Mesenchymal stem cell (in vitro differentiated cells and primary cell): ENCODE data around the gene SRGAP2B.
"Not testable (repeated sequence)": the region's sequence is repeated elsewhere in the genome, so short reads cannot be mapped to it uniquely, and the experiment has no call there.

Experiments
- DNase-seq: peaks from one replicate; pipeline ENCODE4 v3.0.0-alpha.2; 2013
- H2AFZ ChIP-seq: one replicate; pipeline ENCODE4 v1.6.1; 2013; ENCODE audit warnings: low read depth, mild to moderate bottlenecking, control low read depth, inconsistent platforms, low read length, moderate library complexity
- H2AK5ac ChIP-seq: 2 replicates; pipeline ENCODE4 v1.6.1; 2013; ENCODE audit warnings: low read length, moderate library complexity, mild to moderate bottlenecking, inconsistent platforms; ENCODE audit not compliant: severe bottlenecking
- H2BK120ac ChIP-seq: one replicate; pipeline ENCODE4 v1.6.1; 2013; ENCODE audit warnings: low read depth, mild to moderate bottlenecking, inconsistent platforms, low read length, moderate library complexity
- H2BK12ac ChIP-seq, 2 experiments: one replicate each; pipeline ENCODE4 v1.6.1; 2013; ENCODE audit warnings: inconsistent platforms in 2 of 2, low read length in 2 of 2, mild to moderate bottlenecking in 2 of 2, moderate library complexity in 2 of 2, control low read depth in 1 of 2
- H2BK15ac ChIP-seq: one replicate; pipeline ENCODE4 v1.6.1; 2013; ENCODE audit warnings: mild to moderate bottlenecking, low read depth, inconsistent platforms; ENCODE audit not compliant: poor library complexity, severe bottlenecking
- H2BK5ac ChIP-seq: 2 replicates; pipeline ENCODE4 v1.6.1; 2013; ENCODE audit warnings: low read depth, mild to moderate bottlenecking, low read length, control low read depth, inconsistent platforms; ENCODE audit not compliant: poor library complexity, severe bottlenecking
- H3K14ac ChIP-seq, 2 experiments: one replicate each; pipeline ENCODE4 v1.6.1; 2013; ENCODE audit warnings: inconsistent platforms in 2 of 2, low read length in 2 of 2, control low read depth in 1 of 2, mild to moderate bottlenecking in 1 of 2, moderate library complexity in 1 of 2
- H3K18ac ChIP-seq, 2 experiments: one replicate each; pipeline ENCODE4 v1.6.1; 2013; ENCODE audit warnings: inconsistent platforms in 2 of 2, low read length in 2 of 2, control low read depth in 1 of 2, low read depth in 1 of 2, mild to moderate bottlenecking in 1 of 2
- H3K23ac ChIP-seq, 2 experiments: one replicate each; pipeline ENCODE4 v1.6.1; 2013; ENCODE audit warnings: inconsistent platforms in 2 of 2, low read length in 2 of 2, mild to moderate bottlenecking in 2 of 2, moderate library complexity in 2 of 2, control low read depth in 1 of 2
- H3K27ac ChIP-seq: 2 replicates; pipeline ENCODE4 v1.5.1; 2013; ENCODE audit warnings: mild to moderate bottlenecking, moderate library complexity, low read length, control low read depth, inconsistent platforms; ENCODE audit not compliant: poor library complexity, severe bottlenecking
- H3K27me3 ChIP-seq, 2 experiments: 2 replicates each; pipeline versions ENCODE4 v1.6.1 to v1.7.0; 2013; ENCODE audit warnings: low read length in 2 of 2, mild to moderate bottlenecking in 2 of 2, moderate library complexity in 2 of 2, control low read depth in 1 of 2, inconsistent platforms in 1 of 2; ENCODE audit not compliant: control insufficient read depth in 1 of 2, insufficient read depth in 1 of 2
- H3K36me3 ChIP-seq, 2 experiments: 2 replicates each; pipeline versions ENCODE4 v1.6.1 to v1.7.0; 2013; ENCODE audit warnings: low read length in 2 of 2, control low read depth in 1 of 2, inconsistent platforms in 1 of 2, low read depth in 1 of 2, mild to moderate bottlenecking in 1 of 2; ENCODE audit not compliant: insufficient read depth in 2 of 2, control insufficient read depth in 1 of 2
- H3K4ac ChIP-seq, 2 experiments: one replicate each; pipeline ENCODE4 v1.6.1; 2013; ENCODE audit warnings: inconsistent platforms in 2 of 2, low read length in 2 of 2, mild to moderate bottlenecking in 2 of 2, moderate library complexity in 2 of 2, control low read depth in 1 of 2, low read depth in 1 of 2
- H3K4me1 ChIP-seq: 2 replicates; pipeline ENCODE4 v1.6.1; 2013; ENCODE audit warnings: low read depth, low read length, control low read depth; ENCODE audit not compliant: control insufficient read depth, insufficient read depth
- H3K4me2 ChIP-seq: 2 replicates; pipeline ENCODE4 v1.6.1; 2013; ENCODE audit warnings: low read length, mild to moderate bottlenecking, inconsistent platforms; ENCODE audit not compliant: poor library complexity, severe bottlenecking
- H3K4me3 ChIP-seq, 2 experiments: 2 replicates each; pipeline versions ENCODE4 v1.5.1 to v1.7.0; 2013; ENCODE audit warnings: low read length in 2 of 2, mild to moderate bottlenecking in 2 of 2, control low read depth in 1 of 2, low read depth in 1 of 2; ENCODE audit not compliant: insufficient read depth in 1 of 2
- H3K79me1 ChIP-seq: replicated peaks from 2 replicates; pipeline ENCODE4 v1.6.1; 2013; ENCODE audit warnings: mild to moderate bottlenecking, control low read depth, low read length, inconsistent platforms; ENCODE audit not compliant: poor library complexity, severe bottlenecking
- H3K9ac ChIP-seq: 2 replicates; pipeline ENCODE4 v1.7.0; 2013; ENCODE audit warnings: mild to moderate bottlenecking, low read length, moderate library complexity
- H3K9me3 ChIP-seq: 2 replicates; pipeline ENCODE4 v1.7.0; 2013; ENCODE audit warnings: mild to moderate bottlenecking, low read length; ENCODE audit not compliant: control insufficient read depth
- H4K8ac ChIP-seq: one replicate; pipeline ENCODE4 v1.6.1; 2013; ENCODE audit warnings: inconsistent platforms, mild to moderate bottlenecking, low read length, moderate library complexity
- H4K91ac ChIP-seq: one replicate; pipeline ENCODE4 v1.6.1; 2013; ENCODE audit warnings: mild to moderate bottlenecking, low read length, inconsistent platforms
- WGBS: methylation state at CpG from one replicate; pipeline ENCODE4 v1.1.7; 2013; ENCODE audit warnings: mixed read lengths; 5-methylcytosine and 5-hydroxymethylcytosine counted together

Gene SRGAP2B

DNA sequence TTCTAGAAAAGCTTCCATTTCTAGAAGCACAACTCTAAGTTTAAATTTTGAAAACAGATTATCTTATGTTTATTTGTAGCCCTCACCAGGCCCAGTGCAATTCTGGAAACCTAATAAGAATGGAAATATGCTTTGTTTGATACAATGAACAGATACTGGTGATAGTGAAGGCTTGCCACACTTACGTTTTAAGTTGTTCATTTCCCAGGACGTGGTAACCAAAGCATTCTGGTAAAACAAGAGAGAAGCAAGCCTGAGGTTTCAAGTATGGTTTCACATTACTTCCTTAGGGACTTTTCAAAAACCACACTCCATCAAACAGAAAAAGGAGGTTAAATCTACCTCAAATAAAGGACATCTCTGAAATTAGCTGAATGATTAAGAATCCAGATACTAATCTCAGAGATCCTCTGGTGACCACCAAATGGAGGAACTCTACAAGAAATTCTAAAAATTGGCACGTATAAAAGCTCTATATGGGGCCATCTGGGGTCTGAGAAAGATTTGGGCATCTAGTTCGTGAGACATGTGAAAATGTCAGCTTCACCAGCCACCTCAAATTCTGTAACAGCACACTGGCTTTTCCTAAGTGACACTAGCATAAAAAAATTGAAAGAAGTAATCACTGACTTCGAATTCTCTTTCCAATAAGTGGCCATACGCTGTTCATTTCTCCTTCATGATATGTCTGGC lies 164.9 kb downstream of the SRGAP2B start:
- H2BK12ac ChIP-seq, H2BK120ac ChIP-seq, H3K36me3 ChIP-seq, H4K91ac ChIP-seq, H3K27ac ChIP-seq, H3K9ac ChIP-seq, H3K79me1 ChIP-seq, H3K27me3 ChIP-seq, H3K18ac ChIP-seq, DNase-seq, H3K4me1 ChIP-seq, H3K4ac ChIP-seq, H3K4me3 ChIP-seq, H2BK5ac ChIP-seq, H3K23ac ChIP-seq, H3K9me3 ChIP-seq, H2AFZ ChIP-seq, H2AK5ac ChIP-seq, H3K14ac ChIP-seq, H3K4me2 ChIP-seq, H2BK15ac ChIP-seq, H4K8ac ChIP-seq: not testable (repeated sequence)
- no CpG with 5 or more reads among the region's 6 CpGs for WGBS

DNA sequence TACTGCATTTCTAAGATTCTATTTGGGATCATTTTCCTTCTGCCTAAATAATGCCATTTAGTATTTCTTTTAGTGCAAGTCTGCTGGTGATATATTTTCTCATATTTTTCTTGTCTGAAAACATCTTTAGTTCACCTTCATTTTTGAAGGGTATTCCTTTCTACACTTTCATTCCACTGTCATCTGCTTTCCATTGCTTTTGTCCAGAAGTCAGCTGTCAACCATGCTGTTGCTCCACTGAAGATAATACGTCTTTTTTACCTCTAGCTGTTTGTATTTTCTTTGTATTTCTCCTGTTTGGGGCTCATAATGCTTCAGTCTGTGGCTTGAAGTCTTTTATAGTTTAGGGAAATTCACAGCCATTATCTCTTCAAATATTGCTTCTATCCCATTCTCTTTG lies 167.8 kb downstream of the SRGAP2B start:
- WGBS = no CpG with 5 or more reads among the region's 1 CpG
- not testable (repeated sequence) for H2AFZ ChIP-seq, H3K4me1 ChIP-seq, H3K23ac ChIP-seq, H3K4me3 ChIP-seq, H3K9me3 ChIP-seq, H4K91ac ChIP-seq, H3K4me2 ChIP-seq, H3K18ac ChIP-seq, H2AK5ac ChIP-seq, H3K27ac ChIP-seq, H2BK120ac ChIP-seq, DNase-seq, H2BK12ac ChIP-seq, H3K14ac ChIP-seq, H3K27me3 ChIP-seq, H4K8ac ChIP-seq, H3K9ac ChIP-seq, H3K79me1 ChIP-seq, H3K36me3 ChIP-seq, H2BK15ac ChIP-seq, H2BK5ac ChIP-seq, H3K4ac ChIP-seq

DNA sequence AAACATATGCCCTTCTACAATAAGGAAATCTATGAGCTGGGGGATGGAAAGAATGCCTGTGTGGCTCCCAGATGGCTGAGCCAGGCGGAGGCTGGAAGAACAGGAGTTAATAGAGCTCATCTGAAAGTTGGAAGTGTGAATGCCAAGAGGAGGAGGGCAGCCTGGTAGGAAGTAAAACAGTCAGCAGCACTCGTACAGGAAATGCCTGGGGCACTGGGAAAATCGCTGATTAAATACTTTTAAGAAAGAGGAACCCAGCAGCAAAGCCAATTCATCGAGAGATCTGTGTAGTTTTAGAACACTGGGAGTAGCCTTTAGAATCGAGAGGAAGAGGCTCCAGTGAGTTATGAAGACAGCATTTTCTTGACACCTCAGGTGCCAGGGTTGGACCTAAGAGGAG lies 171.5 kb downstream of the SRGAP2B start:
- H2BK120ac ChIP-seq, H3K27me3 ChIP-seq, H3K4me2 ChIP-seq: not testable (repeated sequence)

DNA sequence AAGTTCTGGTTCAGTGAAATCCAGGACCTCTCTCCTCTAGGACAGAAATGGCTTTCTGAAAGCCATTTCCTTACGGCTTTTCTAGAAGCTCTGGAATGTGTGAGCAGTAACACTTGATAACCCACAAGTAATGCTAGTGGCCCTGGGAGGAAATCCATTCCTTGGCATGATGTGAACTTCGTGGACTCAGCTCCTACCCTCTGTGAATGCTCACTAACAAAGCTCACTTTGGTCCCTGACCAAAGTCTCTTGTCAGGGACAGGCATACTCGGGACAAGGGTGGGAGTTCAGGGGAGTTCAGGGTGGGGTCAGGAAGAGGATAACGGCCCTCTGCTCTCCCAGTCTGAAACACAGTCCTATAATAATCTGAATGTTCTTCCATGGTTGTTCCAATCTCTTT lies 172.3 kb downstream of the SRGAP2B start:
- not testable (repeated sequence) for H2BK12ac ChIP-seq, H3K9ac ChIP-seq, H3K9me3 ChIP-seq, H3K27me3 ChIP-seq, H3K27ac ChIP-seq, H2AK5ac ChIP-seq, H2BK120ac ChIP-seq, H3K4ac ChIP-seq, H3K23ac ChIP-seq, H2BK15ac ChIP-seq, H4K91ac ChIP-seq, H2BK5ac ChIP-seq, H3K36me3 ChIP-seq, H3K4me2 ChIP-seq, H3K79me1 ChIP-seq, H4K8ac ChIP-seq, H3K18ac ChIP-seq, H3K4me1 ChIP-seq, DNase-seq, H2AFZ ChIP-seq, H3K4me3 ChIP-seq, H3K14ac ChIP-seq
- no CpG with 5 or more reads among the region's 4 CpGs for WGBS

More for the DNA sequence above, 171.5 kb downstream of the SRGAP2B start:
- not testable (repeated sequence) for H3K4me1 ChIP-seq, H2AK5ac ChIP-seq, H4K8ac ChIP-seq, H3K23ac ChIP-seq, H3K18ac ChIP-seq, DNase-seq, H2BK12ac ChIP-seq, H3K4ac ChIP-seq, H2AFZ ChIP-seq, H3K4me3 ChIP-seq, H3K9me3 ChIP-seq, H2BK15ac ChIP-seq, H3K36me3 ChIP-seq, H4K91ac ChIP-seq, H3K14ac ChIP-seq, H2BK5ac ChIP-seq, H3K9ac ChIP-seq, H3K27ac ChIP-seq, H3K79me1 ChIP-seq
- WGBS = no CpG with 5 or more reads among the region's 5 CpGs
